Heart right ventricle (tissue), 16 donors: ENCODE measurements around the gene ATP6V1B1. TPM values are rescaled to one million over a fixed set of nuclear protein-coding genes. Genes with fewer than 3 reads are reported as not detected.
"Not testable (repeated sequence)": the region's sequence is repeated elsewhere in the genome, so short reads cannot be mapped to it uniquely, and the experiment has no call there.

Source experiments
- ATAC-seq, 8 donors: fragments of 200-7000 bp; cut with Tn5 transposase; one replicate each; pipeline ENCODE4 v1.9.1; 2020; ENCODE audit warnings: mild to moderate bottlenecking in 8 of 8, moderate library complexity in 8 of 8, moderate number of reproducible peaks in 1 of 8
- DNase-seq, 2 donors: peaks; one replicate each; pipeline ENCODE4 v3.0.0-alpha.2; 2020
- H3K27ac ChIP-seq, 10 donors: fragments of 200-600 bp; sonication (generic) in 2 of 10; one replicate each; pipeline versions ENCODE4 v1.5.0 to v1.8.0; 2020 to 2022; ENCODE audit warnings: mild to moderate bottlenecking in 3 of 10
- H3K27me3 ChIP-seq, 7 donors: fragments of 200-600 bp; one replicate each; pipeline ENCODE4 v1.8.0; 2021 to 2022; ENCODE audit warnings: mild to moderate bottlenecking in 2 of 7
- H3K36me3 ChIP-seq, 9 donors: fragments of 200-600 bp; sonication (generic) in 1 of 9; one replicate each; pipeline versions ENCODE4 v1.5.0 to v1.8.0; 2020 to 2022; ENCODE audit warnings: mild to moderate bottlenecking in 2 of 9
- H3K4me1 ChIP-seq, 9 donors: fragments of 200-600 bp; sonication (generic) in 1 of 9; one replicate each; pipeline versions ENCODE4 v1.5.0 to v1.8.0; 2020 to 2022; ENCODE audit warnings: mild to moderate bottlenecking in 4 of 9
- H3K4me3 ChIP-seq, 10 donors: fragments of 200-600 bp; sonication (generic) in 2 of 10; one replicate each; pipeline versions ENCODE4 v1.5.0 to v1.8.0; 2020 to 2022; ENCODE audit warnings: mild to moderate bottlenecking in 7 of 10, moderate library complexity in 2 of 10
- H3K9me3 ChIP-seq, 11 donors: fragments of 200-600 bp in 10 of 11; sonication (generic) in 2 of 11; one replicate each; pipeline versions ENCODE4 v1.5.0 to v1.8.0; 2013 to 2022; ENCODE audit warnings: mild to moderate bottlenecking in 2 of 11, control low read depth in 1 of 11, moderate library complexity in 1 of 11
- WGBS, 2 donors: extraction: QIAGEN DNeasy Blood & Tissue Kit; methylation state at CpG; one replicate each; pipeline ENCODE4 v1.1.7; 2013; ENCODE audit warnings: inconsistent platforms in 1 of 2; 5-methylcytosine and 5-hydroxymethylcytosine counted together
- intact Hi-C, 10 donors: fragments of 100-400 bp; cut with DNase I; formaldehyde crosslinking; loops; one replicate each; pipeline versions ENCODE4 v1.11.1 to v1.14.2; 2022
- polyA plus RNA-seq, 2 donors: library from polyadenylated mRNA; stranded (reverse); fragments of 200-250 nt; gene quantifications; one replicate each; pipeline ENCODE4 v1.2.3, GENCODE V29; 2013
- total RNA-seq, 10 donors: library from RNA; stranded (reverse); fragmentation: NEBNext Ultra II Directional in 3 of 10; extraction: Animal tissue kit (Norgen Biotek cat#: 25700) in 3 of 10; gene quantifications; one replicate each; pipeline versions ENCODE4 v1.2.1 to v1.2.4, GENCODE V29; 2021 to 2023
- TF ChIP-seq, protein P1 (sequence below), 9 donors: fragments of 200-600 bp; sonication (generic) in 2 of 9; IDR thresholded peaks; one replicate each; pipeline versions ENCODE4 v1.5.0 to v1.8.0; 2021 to 2022; ENCODE audit warnings: antibody characterized with exemption in 9 of 9, mild to moderate bottlenecking in 5 of 9, moderate library complexity in 1 of 9
- donor health status: Arrhythmogenic right ventricular cardiomyopathy.
- donor health status: ischemic (EF 13 %, LVEDD 7.1; RV severe dilation, severe dysfunction).
- donor health status: healthy with polysubstance abuse.
- donor health status: DM: no; HTN: yes; CAD: no.
- donor health status: DM: no; HTN: no; CAD: no.
- donor health status: ischemic (EF 25% LVEDD 6.9; RV normal size, moderate dysfunction).
- donor health status: ischemic (EF 25% LVEDD 5.7; RV mildly dilated, moderate dysfunction).
- donor health status: healthy.
- donor health status: DM: yes; HTN: yes; CAD: no.
- donor health status: Ischemic cardiomyopathy.
- donor health status: ischemic (EF 35%, LVEDD 5.7; RV mildly dilated, moderate dysfunction).
- donor health status: nonischemic (EF 11% LVEDD 7.7; RV severe dilation, severe dysfunction).
- donor health status: DM: yes; HTN: yes; CAD: no.
- donor health status: PGD.
- donor health status: ischemic (EF 29% LVEDD 5.4; RV normal size, mild dysfunction).
- donor health status: nonischemic (EF 23%, LVEDD 6.1; RV moderate dilation, normal function).

The ATP6V1B1 gene
- total and polyA plus RNA-seq, 12 donors, result 0.28 to 6.4 (median 0.88) TPM; not detected in 4

DNA sequence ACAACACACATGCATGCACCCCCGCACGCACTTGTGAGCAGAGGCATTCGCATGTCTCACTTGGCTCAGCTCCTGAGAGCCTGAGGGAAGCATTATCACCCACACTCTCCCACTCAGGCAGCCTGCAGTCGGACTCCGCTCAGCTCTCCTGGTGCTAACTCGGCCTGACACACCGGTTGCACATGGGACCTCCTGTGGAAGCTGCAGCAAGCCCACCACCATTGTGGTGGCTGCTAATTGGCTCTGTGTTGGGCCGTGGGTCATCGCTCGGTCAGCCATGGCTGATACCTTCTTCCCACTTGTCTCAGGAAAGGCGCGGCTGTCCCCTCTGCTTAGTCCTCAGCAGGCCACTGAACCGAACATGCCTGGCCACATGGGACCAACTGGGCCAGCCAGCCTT lies 72.6 kb downstream of the ATP6V1B1 start:
- ATAC-seq (no peak), DNase-seq (no peak)
- Histone ChIP-seq H3K36me3 (no peaks in the 10 kb centered on the region), H3K27ac (no peak overlapping the region), H3K4me1 (no peaks in the 10 kb centered on the region), H3K27me3 (peaks cover 0 to 35% (median 19%) of the 10 kb centered on the region in 7 donors), H3K9me3 (no peaks in the 10 kb centered on the region), H3K4me3 (no peak overlapping the region)
- TF ChIP-seq, protein P1, sequence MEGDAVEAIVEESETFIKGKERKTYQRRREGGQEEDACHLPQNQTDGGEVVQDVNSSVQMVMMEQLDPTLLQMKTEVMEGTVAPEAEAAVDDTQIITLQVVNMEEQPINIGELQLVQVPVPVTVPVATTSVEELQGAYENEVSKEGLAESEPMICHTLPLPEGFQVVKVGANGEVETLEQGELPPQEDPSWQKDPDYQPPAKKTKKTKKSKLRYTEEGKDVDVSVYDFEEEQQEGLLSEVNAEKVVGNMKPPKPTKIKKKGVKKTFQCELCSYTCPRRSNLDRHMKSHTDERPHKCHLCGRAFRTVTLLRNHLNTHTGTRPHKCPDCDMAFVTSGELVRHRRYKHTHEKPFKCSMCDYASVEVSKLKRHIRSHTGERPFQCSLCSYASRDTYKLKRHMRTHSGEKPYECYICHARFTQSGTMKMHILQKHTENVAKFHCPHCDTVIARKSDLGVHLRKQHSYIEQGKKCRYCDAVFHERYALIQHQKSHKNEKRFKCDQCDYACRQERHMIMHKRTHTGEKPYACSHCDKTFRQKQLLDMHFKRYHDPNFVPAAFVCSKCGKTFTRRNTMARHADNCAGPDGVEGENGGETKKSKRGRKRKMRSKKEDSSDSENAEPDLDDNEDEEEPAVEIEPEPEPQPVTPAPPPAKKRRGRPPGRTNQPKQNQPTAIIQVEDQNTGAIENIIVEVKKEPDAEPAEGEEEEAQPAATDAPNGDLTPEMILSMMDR (IDR thresholded peaks at IDR 0.05), result no peak
- 89 to 92% methylated on average over 13 of the region's 13 CpGs for WGBS, 2 donors
- intact Hi-C loops, result no loop called here

DNA sequence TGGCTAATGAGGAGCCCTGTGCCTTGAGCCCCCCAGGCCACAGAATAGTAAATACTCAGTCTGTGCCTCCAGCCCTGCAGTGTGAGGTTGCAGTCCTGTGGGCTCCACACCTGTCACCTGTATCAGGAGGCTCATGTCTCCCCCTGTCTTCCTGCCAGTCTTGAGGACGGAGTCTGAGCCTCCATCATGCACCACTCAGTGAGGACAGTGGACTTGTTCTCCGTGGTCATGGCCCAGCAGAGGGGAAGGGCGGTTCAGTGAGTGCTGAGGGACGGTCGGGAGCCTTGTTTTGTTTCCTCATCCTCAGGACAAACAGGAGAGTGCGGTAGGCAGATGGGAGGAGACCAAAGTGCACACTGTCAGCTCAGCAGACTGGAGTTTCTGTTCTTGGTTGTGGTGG lies 76.1 kb downstream of the ATP6V1B1 start:
- H3K9me3 ChIP-seq, H3K36me3 ChIP-seq, DNase-seq, intact Hi-C loops, H3K27ac ChIP-seq, H3K4me3 ChIP-seq, ATAC-seq, H3K4me1 ChIP-seq: not testable (repeated sequence)
- WGBS, 2 donors, result 23 to 39% methylated on average over 6 of the region's 6 CpGs
- H3K27me3 ChIP-seq, result peaks cover 0 to 48% (median 24%) of the 10 kb centered on the region in 7 donors

Other genes starting within 250 kb of the ATP6V1B1 start
- 1 to 10 TPM in 9 of 10 donors, under 1 TPM in 1; 0.92 to 5.7 (median 2.8) TPM for gene ADD2, start 167.7 kb upstream of the ATP6V1B1 start, total RNA-seq
- 1 to 10 TPM in 1 of 2 donors, under 1 TPM in 1; 0.16 to 1.2 TPM for gene ADD2, start 167.7 kb upstream of the ATP6V1B1 start, polyA plus RNA-seq
- gene FIGLA, start 145.3 kb upstream of the ATP6V1B1 start, total RNA-seq, result under 1 TPM in 1 of 10 donors, not detected in 9; 0.36 TPM
- gene FIGLA, start 145.3 kb upstream of the ATP6V1B1 start, polyA plus RNA-seq, result under 1 TPM in 1 of 2 donors, not detected in 1; 0.51 TPM
- 1 to 10 TPM in 1 of 10 donors, under 1 TPM in 7, not detected in 2; 0.16 to 1.1 (median 0.30) TPM for gene CLEC4F, start 115.3 kb upstream of the ATP6V1B1 start, total RNA-seq
- 1 to 10 TPM in 1 of 2 donors, under 1 TPM in 1; 0.06 to 2.4 TPM for gene CLEC4F, start 115.3 kb upstream of the ATP6V1B1 start, polyA plus RNA-seq
- gene CD207, start 100.1 kb upstream of the ATP6V1B1 start, total RNA-seq, result 1 to 10 TPM in 1 of 10 donors, under 1 TPM in 4, not detected in 5; 0.25 to 1.1 (median 0.38) TPM
- gene CD207, start 100.1 kb upstream of the ATP6V1B1 start, polyA plus RNA-seq, result under 1 TPM; 0.03 to 0.80 TPM
- 1 to 10 TPM in 1 of 10 donors, under 1 TPM in 7, not detected in 2; 0.23 to 1.2 (median 0.40) TPM for gene VAX2, start 35.3 kb upstream of the ATP6V1B1 start, total RNA-seq
- 1 to 10 TPM in 1 of 2 donors, under 1 TPM in 1; 0.26 to 3.7 TPM for gene VAX2, start 35.3 kb upstream of the ATP6V1B1 start, polyA plus RNA-seq
- gene ANKRD53, start 42.7 kb downstream of the ATP6V1B1 start, total RNA-seq, result 1 to 10 TPM in 1 of 10 donors, under 1 TPM in 8, not detected in 1; 0.14 to 1.3 (median 0.74) TPM
- 1 to 10 TPM in 1 of 2 donors, under 1 TPM in 1; 0.97 to 1.1 TPM for gene ANKRD53, start 42.7 kb downstream of the ATP6V1B1 start, polyA plus RNA-seq
- gene TEX261, start 59.0 kb downstream of the ATP6V1B1 start, total RNA-seq, result 10 to 100 TPM; 35.9 to 67.0 (median 45.1) TPM
- 10 to 100 TPM; 17.5 to 34.4 TPM for gene TEX261, start 59.0 kb downstream of the ATP6V1B1 start, polyA plus RNA-seq
- 10 to 100 TPM; 40.4 to 93.4 (median 44.5) TPM for gene NAGK, start 132.7 kb downstream of the ATP6V1B1 start, total RNA-seq
- gene NAGK, start 132.7 kb downstream of the ATP6V1B1 start, polyA plus RNA-seq, result 10 to 100 TPM; 76.8 to 99.8 TPM
- 10 to 100 TPM; 29.6 to 43.8 (median 35.3) TPM for gene MCEE, start 194.3 kb downstream of the ATP6V1B1 start, total RNA-seq
- gene MCEE, start 194.3 kb downstream of the ATP6V1B1 start, polyA plus RNA-seq, result 10 to 100 TPM; 30.6 to 41.6 TPM
- 10 to 100 TPM; 18.9 to 32.1 (median 22.9) TPM for gene MPHOSPH10, start 194.7 kb downstream of the ATP6V1B1 start, total RNA-seq
- gene MPHOSPH10, start 194.7 kb downstream of the ATP6V1B1 start, polyA plus RNA-seq, result 10 to 100 TPM; 18.5 to 39.4 TPM